Measurements from ENCODE around the gene BIN1. TPM values are rescaled to one million over a fixed set of nuclear protein-coding genes. Genes with fewer than 3 reads are reported as not detected.
"Not testable (repeated sequence)": the region's sequence is repeated elsewhere in the genome, so short reads cannot be mapped to it uniquely, and the experiment has no call there.

BIN1 gene
- total and polyA plus RNA-seq, 8 donors, result 32.0 to 98.7 (median 76.7) TPM

DNA sequence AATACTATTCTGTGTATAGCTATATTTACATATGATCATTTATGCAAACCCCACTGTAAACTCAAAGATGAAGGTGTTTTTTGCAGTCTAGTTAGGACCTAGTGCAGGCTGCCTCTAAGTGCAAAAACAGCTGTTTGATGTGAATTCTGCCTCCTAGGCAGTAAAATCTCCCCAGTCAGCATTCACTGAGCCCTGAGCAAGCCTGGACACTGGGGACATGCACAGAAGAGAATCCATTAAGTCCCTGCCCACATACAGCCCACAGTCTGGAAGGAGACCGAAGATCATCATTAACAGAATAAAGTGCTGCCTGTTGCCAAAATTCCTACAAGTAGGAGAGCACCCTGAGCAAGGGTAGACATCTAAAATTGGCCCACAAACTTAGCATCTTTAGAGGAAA is 14.4 kb upstream of the BIN1 start:
- H3K27me3 ChIP-seq, result no peaks in the 10 kb centered on the region
- intact Hi-C loops (cut with DNase I), result no loop called here
- no peaks in the 10 kb centered on the region for H3K36me3 ChIP-seq
- TF ChIP-seq, protein P1, sequence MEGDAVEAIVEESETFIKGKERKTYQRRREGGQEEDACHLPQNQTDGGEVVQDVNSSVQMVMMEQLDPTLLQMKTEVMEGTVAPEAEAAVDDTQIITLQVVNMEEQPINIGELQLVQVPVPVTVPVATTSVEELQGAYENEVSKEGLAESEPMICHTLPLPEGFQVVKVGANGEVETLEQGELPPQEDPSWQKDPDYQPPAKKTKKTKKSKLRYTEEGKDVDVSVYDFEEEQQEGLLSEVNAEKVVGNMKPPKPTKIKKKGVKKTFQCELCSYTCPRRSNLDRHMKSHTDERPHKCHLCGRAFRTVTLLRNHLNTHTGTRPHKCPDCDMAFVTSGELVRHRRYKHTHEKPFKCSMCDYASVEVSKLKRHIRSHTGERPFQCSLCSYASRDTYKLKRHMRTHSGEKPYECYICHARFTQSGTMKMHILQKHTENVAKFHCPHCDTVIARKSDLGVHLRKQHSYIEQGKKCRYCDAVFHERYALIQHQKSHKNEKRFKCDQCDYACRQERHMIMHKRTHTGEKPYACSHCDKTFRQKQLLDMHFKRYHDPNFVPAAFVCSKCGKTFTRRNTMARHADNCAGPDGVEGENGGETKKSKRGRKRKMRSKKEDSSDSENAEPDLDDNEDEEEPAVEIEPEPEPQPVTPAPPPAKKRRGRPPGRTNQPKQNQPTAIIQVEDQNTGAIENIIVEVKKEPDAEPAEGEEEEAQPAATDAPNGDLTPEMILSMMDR (IDR thresholded peaks at IDR 0.05), result no peak
- DNase-seq (no peak), ATAC-seq (no peak)
- H3K4me3 ChIP-seq, result no peak overlapping the region
- no peaks in the 10 kb centered on the region for H3K4me1 ChIP-seq
- H3K9me3 ChIP-seq, result no peaks in the 10 kb centered on the region
- H3K27ac ChIP-seq, result no peak overlapping the region

DNA sequence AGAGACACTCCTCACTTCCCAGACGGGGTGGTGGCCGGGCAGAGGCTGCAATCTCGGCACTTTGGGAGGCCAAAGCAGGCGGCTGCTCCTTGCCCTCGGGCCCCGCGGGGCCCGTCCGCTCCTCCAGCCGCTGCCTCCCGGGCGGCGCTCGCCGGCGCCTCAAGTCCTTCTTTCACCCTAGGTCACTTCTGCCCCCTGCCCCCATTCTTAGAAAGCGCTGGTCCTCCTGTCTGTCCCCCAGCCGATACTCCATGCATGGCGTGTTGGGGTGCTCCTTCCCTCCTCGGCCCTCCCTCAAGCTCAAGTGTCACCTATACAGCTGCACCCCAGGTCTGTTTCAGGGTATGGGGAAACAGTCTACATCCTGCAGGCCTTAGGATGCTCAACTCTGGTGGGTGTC is 13.5 kb upstream of the BIN1 start:
- intact Hi-C loops (cut with DNase I); H3K4me3 ChIP-seq; DNase-seq; H3K4me1 ChIP-seq; H3K27me3 ChIP-seq; H3K9me3 ChIP-seq; H3K27ac ChIP-seq; ATAC-seq; H3K36me3 ChIP-seq: not testable (repeated sequence)

DNA sequence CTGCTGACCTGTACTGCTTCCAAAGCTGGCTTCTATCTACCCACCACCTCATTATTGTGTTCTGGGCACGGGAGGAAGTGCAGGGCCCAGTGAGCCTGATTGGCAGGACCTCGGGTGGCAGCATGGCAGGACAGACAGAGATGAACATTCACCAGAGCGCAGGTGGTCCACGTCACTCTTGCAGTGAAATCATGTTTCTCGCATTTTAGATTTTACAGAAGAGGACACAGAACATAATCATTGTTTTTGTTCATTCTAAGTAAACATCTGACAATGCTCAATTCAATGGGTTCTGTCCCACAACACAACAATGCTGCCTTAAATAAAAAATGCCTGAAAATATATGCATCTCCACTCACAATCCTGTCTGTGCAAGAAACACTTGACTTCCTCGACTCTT is 11.5 kb upstream of the BIN1 start:
- Histone ChIP-seq H3K9me3 (no peaks in the 10 kb centered on the region), H3K4me1 (no peaks in the 10 kb centered on the region), H3K27ac (no peak overlapping the region), H3K27me3 (no peaks in the 10 kb centered on the region), H3K36me3 (no peaks in the 10 kb centered on the region), H3K4me3 (no peak overlapping the region)
- no peak for ATAC-seq
- TF ChIP-seq, protein P1 (IDR thresholded peaks at IDR 0.05), result no peak
- intact Hi-C loops (cut with DNase I), result no loop called here
- DNase-seq, result no peak

DNA sequence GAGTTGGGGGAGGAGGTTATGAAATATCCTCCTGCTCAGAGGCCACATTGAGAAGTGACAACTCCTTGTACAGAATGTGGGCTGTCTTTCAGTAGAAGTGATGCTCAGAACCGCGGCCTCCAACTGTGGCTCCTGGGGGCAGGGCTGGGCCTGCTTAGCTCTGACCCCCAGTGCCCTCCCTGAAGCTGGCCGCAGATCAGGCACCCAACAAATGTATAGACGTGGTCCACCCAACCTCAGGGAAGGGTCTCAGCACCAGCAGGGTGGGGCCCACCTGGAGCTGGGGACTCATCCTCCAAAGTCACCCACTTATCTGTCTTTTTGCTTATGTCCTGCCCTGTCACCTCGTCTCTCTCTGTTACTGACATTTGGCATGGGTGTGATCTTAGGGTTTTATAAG is 11.1 kb upstream of the BIN1 start:
- no peak overlapping the region for H3K4me3 ChIP-seq
- no peaks in the 10 kb centered on the region for H3K4me1 ChIP-seq
- H3K9me3 ChIP-seq, result no peaks in the 10 kb centered on the region
- ATAC-seq (no peak), DNase-seq (peak in 1 of 4 donors; percentile 36)
- no peaks in the 10 kb centered on the region for H3K36me3 ChIP-seq
- intact Hi-C loops (cut with DNase I), result no loop called here
- TF ChIP-seq, protein P1 (IDR thresholded peaks at IDR 0.05), result no peak
- H3K27me3 ChIP-seq, result no peaks in the 10 kb centered on the region
- no peak overlapping the region for H3K27ac ChIP-seq

DNA sequence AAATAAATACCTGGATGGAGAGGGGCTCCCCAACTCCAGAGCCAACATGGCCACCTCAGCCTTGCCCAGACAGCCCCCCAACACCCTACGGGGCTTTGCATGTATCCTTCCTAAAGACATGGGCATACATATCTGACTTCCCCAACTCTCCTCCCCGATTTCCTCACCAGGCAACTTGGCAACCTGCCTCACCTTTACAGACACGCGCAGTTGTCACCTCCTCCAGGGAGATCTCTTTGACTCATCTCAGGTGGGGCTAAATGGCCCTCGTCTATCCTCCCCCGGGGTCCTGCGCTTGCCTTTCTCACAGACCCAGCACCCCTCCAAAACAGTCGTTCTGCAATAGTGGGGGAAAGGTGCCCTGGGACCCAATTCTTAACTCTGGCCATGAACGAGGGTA is 10.6 kb upstream of the BIN1 start:
- DNase-seq, result no peak
- intact Hi-C loops (cut with DNase I), result no loop called here

More for the DNA sequence above, 10.6 kb upstream of the BIN1 start:
- Histone ChIP-seq H3K4me3 (no peak overlapping the region), H3K36me3 (no peaks in the 10 kb centered on the region), H3K4me1 (no peaks in the 10 kb centered on the region), H3K27me3 (no peaks in the 10 kb centered on the region), H3K27ac (no peak overlapping the region), H3K9me3 (no peaks in the 10 kb centered on the region)
- TF ChIP-seq, protein P1 (IDR thresholded peaks at IDR 0.05), result no peak
- no peak for ATAC-seq
